ENCODE results near the gene ISYNA1. TPM values are rescaled to one million over a fixed set of nuclear protein-coding genes. Genes with fewer than 3 reads are reported as not detected.

The ISYNA1 gene
- total and polyA plus RNA-seq, 4 donors = 14.7 to 56.7 (median 25.0) TPM

GRCh38 chr19:18389726-18390064, 48.2 kb downstream of the ISYNA1 start:
- peaks cover 0 to 6% (median 0%) of the 10 kb centered on the region in 4 donors for H3K9me3 ChIP-seq (ENCODE audit: control insufficient read depth in 4 of 4, insufficient read depth in 3 of 4, low read length in 3 of 4)
- H3K27ac ChIP-seq (ENCODE audit: low read depth in 1 of 2, low read length in 1 of 2) = no peak overlapping the region
- H3K27me3 ChIP-seq (ENCODE audit: control insufficient read depth in 3 of 3, insufficient read depth in 3 of 3, low read length in 2 of 3) = peaks cover 0 to 11% (median 3%) of the 10 kb centered on the region in 3 donors
- no peak overlapping the region for H3K4me3 ChIP-seq
- ATAC-seq (ENCODE audit: insufficient read depth, low FRiP score) (no peak), DNase-seq (no peak)
- peaks cover 0 to 13% (median 0%) of the 10 kb centered on the region in 4 donors for H3K36me3 ChIP-seq (ENCODE audit: control insufficient read depth in 4 of 4, insufficient read depth in 4 of 4, low read length in 4 of 4)
- no peak for TF ChIP-seq CTCF (IDR thresholded peaks at IDR 0.05; ENCODE audit: control extremely low read depth, extremely low read depth)
- H3K9ac ChIP-seq (ENCODE audit: insufficient read depth in 1 of 2, low read length in 2 of 2) = no peak overlapping the region
- peaks cover 0 to 8% (median 4%) of the 10 kb centered on the region in 5 donors for H3K4me1 ChIP-seq (ENCODE audit: control insufficient read depth in 5 of 5, insufficient read depth in 5 of 5, low read length in 5 of 5)

GRCh38 chr19:18388960-18389725, 48.8 kb downstream of the ISYNA1 start:
- Histone ChIP-seq H3K27ac (ENCODE audit: low read depth in 1 of 2, low read length in 1 of 2) (peak overlapping the region in 1 of 2 donors; percentile 61), H3K27me3 (ENCODE audit: control insufficient read depth in 3 of 3, insufficient read depth in 3 of 3, low read length in 2 of 3) (peaks cover 0 to 11% (median 3%) of the 10 kb centered on the region in 3 donors), H3K9me3 (ENCODE audit: control insufficient read depth in 4 of 4, insufficient read depth in 3 of 4, low read length in 3 of 4) (peaks cover 0 to 6% (median 0%) of the 10 kb centered on the region in 4 donors), H3K9ac (ENCODE audit: insufficient read depth in 1 of 2, low read length in 2 of 2) (no peak overlapping the region), H3K4me3 (no peak overlapping the region), H3K36me3 (ENCODE audit: control insufficient read depth in 4 of 4, insufficient read depth in 4 of 4, low read length in 4 of 4) (peaks cover 0 to 13% (median 0%) of the 10 kb centered on the region in 4 donors), H3K4me1 (ENCODE audit: control insufficient read depth in 5 of 5, insufficient read depth in 5 of 5, low read length in 5 of 5) (peaks cover 0 to 8% (median 4%) of the 10 kb centered on the region in 5 donors)
- no peak for DNase-seq
- WGBS, 2 donors = 87% methylated on average over 13 of the region's 13 CpGs
- TF ChIP-seq CTCF (IDR thresholded peaks at IDR 0.05; ENCODE audit: control extremely low read depth, extremely low read depth) = no peak
- ATAC-seq (ENCODE audit: insufficient read depth, low FRiP score) = no peak

- H3K27me3 ChIP-seq (ENCODE audit: control insufficient read depth in 3 of 3, insufficient read depth in 3 of 3, low read length in 2 of 3) = peaks cover 0 to 11% (median 3%) of the 10 kb centered on the region in 3 donors
- peak overlapping the region in 1 of 2 donors; percentile 61 for H3K27ac ChIP-seq (ENCODE audit: low read depth in 1 of 2, low read length in 1 of 2)
- peaks cover 0 to 8% (median 4%) of the 10 kb centered on the region in 5 donors for H3K4me1 ChIP-seq (ENCODE audit: control insufficient read depth in 5 of 5, insufficient read depth in 5 of 5, low read length in 5 of 5)
- 5 to 9% methylated on average over 57 to 86 of the region's 86 CpGs for WGBS, 2 donors
- H3K9me3 ChIP-seq (ENCODE audit: control insufficient read depth in 4 of 4, insufficient read depth in 3 of 4, low read length in 3 of 4) = peaks cover 0 to 6% (median 0%) of the 10 kb centered on the region in 4 donors
- H3K9ac ChIP-seq (ENCODE audit: insufficient read depth in 1 of 2, low read length in 2 of 2) = no peak overlapping the region
- peak; percentile 96 for TF ChIP-seq CTCF (IDR thresholded peaks at IDR 0.05; ENCODE audit: control extremely low read depth, extremely low read depth)
- DNase-seq (peak; percentile 73 to 88 (median 84)), ATAC-seq (ENCODE audit: insufficient read depth, low FRiP score) (peak; percentile 83)
- peak overlapping the region; percentile 62 for H3K4me3 ChIP-seq
- peaks cover 0 to 13% (median 0%) of the 10 kb centered on the region in 4 donors for H3K36me3 ChIP-seq (ENCODE audit: control insufficient read depth in 4 of 4, insufficient read depth in 4 of 4, low read length in 4 of 4)
These were observed 49.6 kb downstream of the ISYNA1 start for GRCh38 chr19:18388100-18388959.
